BLaER1 treated with 17β-estradiol and CSF1 and Interleukin-3, amounts not matched to agents 10 nM and 100 nM (cell line): ENCODE measurements around the gene NUAK2.

Source experiments
- H3K27ac ChIP-seq, 11 experiments: shearing (Covaris generic); formaldehyde crosslinking; 2 replicates each; pipeline ENCODE4 v1.8.1; 2022
- H3K27me3 ChIP-seq, 11 experiments: shearing (Covaris generic); formaldehyde crosslinking; 2 replicates each; pipeline ENCODE4 v1.8.1; 2022
- H3K36me3 ChIP-seq, 11 experiments: shearing (Covaris generic); formaldehyde crosslinking; 2 replicates each; pipeline ENCODE4 v1.8.1; 2022
- H3K4me1 ChIP-seq, 10 experiments: shearing (Covaris generic); formaldehyde crosslinking; 2 replicates each; pipeline ENCODE4 v1.8.1; 2022
- H3K4me2 ChIP-seq, 11 experiments: shearing (Covaris generic); formaldehyde crosslinking; 2 replicates each; pipeline ENCODE4 v1.8.1; 2022
- H3K4me3 ChIP-seq, 10 experiments: shearing (Covaris generic); formaldehyde crosslinking; 2 replicates each; pipeline ENCODE4 v1.8.1; 2022
- H3K9ac ChIP-seq, 11 experiments: shearing (Covaris generic); formaldehyde crosslinking; 2 replicates each; pipeline ENCODE4 v1.8.1; 2022
- H3K9me3 ChIP-seq, 11 experiments: shearing (Covaris generic); formaldehyde crosslinking; replicated peaks in 1 of 11; 2 replicates each; pipeline ENCODE4 v1.8.1; 2022
- H4K20me1 ChIP-seq, 11 experiments: shearing (Covaris generic); formaldehyde crosslinking; 2 replicates each; pipeline ENCODE4 v1.8.1; 2022
- Cebpa-rat ChIP-seq, 11 experiments: shearing (Covaris generic); IDR thresholded peaks; 2 replicates each; pipeline ENCODE4 v1.8.1; 2022

NUAK2 gene

DNA sequence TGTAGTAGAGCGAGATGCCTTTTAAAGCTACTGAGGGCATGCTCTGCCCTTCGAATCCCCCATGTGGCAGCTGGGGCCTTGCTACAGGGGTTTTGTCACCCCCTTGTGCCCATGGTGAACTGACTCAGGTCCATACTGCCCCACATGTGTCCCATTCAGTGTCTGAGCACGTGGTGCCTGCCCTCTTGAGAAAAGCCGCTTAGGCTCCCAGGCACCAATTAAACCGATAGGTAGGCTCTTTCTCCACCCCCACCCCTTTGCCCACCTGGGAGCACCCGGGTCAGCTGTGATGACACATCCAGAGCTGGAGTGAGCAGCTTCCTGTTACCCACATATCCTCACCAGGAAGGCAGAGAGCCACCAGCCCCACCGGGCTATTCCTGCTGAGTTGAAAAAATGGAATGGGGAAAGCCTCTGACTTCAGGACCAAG is 63.3 kb downstream of the NUAK2 start:
- no peaks in the 10 kb centered on the region for H3K36me3 ChIP-seq
- peak overlapping the region in 10 of 11 experiments; percentile 25 to 63 (median 46); a peak in 13 of 22 replicates for H3K27ac ChIP-seq
- H3K9me3 ChIP-seq = no peaks in the 10 kb centered on the region
- H3K4me1 ChIP-seq = peaks cover 25 to 65% (median 60%) of the 10 kb centered on the region in 10 experiments
- no peak for TF ChIP-seq Cebpa-rat (IDR thresholded peaks at IDR 0.05)
- H3K4me3 ChIP-seq = no peak overlapping the region
- H3K9ac ChIP-seq = no peak overlapping the region; a peak in 1 of 22 replicates
- H3K27me3 ChIP-seq = peaks cover 0 to 20% (median 5%) of the 10 kb centered on the region in 11 experiments; a peak in 13 of 22 replicates
- H4K20me1 ChIP-seq = no peaks in the 10 kb centered on the region
- peak overlapping the region in 9 of 11 experiments; percentile 49 to 99 (median 75); a peak in 18 of 22 replicates for H3K4me2 ChIP-seq

DNA sequence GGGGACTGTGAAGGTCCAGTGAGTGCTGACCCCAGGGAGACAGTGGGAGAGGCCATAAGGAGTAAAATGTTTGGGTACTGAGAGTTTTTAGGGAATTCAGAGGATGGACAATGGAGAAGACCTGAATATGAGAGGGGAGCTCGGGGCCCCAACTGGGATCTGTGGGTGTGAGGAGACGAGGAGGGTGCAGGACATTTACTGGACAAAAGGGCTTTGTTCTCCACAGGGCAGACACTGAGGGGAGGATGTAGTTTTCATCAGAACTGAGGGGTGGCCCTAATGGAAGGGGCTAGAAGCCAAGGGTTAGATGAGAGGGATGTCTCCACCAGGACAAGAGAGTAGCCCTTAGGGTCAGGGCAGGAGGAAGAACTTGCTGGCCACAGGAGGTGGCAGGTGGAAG is 63.8 kb downstream of the NUAK2 start:
- H3K9me3 ChIP-seq = no peaks in the 10 kb centered on the region
- no peaks in the 10 kb centered on the region for H4K20me1 ChIP-seq
- peak overlapping the region in 3 of 11 experiments; percentile 36 to 63 (median 62); a peak in 6 of 22 replicates for H3K27ac ChIP-seq
- no peaks in the 10 kb centered on the region for H3K36me3 ChIP-seq
- H3K4me3 ChIP-seq = no peak overlapping the region
- no peak for TF ChIP-seq Cebpa-rat (IDR thresholded peaks at IDR 0.05)
- H3K4me1 ChIP-seq = peaks cover 20 to 59% (median 55%) of the 10 kb centered on the region in 10 experiments
- H3K9ac ChIP-seq = 0 out of 22 replicates have a peak overlapping the region, but pooled peaks of 1 of the 11 experiments have one; percentile 4
- peaks cover 0 to 14% (median 0%) of the 10 kb centered on the region in 11 experiments; a peak in 10 of 22 replicates for H3K27me3 ChIP-seq
- H3K4me2 ChIP-seq = peak overlapping the region in 6 of 11 experiments; percentile 68 to 99 (median 78); a peak in 11 of 22 replicates

DNA sequence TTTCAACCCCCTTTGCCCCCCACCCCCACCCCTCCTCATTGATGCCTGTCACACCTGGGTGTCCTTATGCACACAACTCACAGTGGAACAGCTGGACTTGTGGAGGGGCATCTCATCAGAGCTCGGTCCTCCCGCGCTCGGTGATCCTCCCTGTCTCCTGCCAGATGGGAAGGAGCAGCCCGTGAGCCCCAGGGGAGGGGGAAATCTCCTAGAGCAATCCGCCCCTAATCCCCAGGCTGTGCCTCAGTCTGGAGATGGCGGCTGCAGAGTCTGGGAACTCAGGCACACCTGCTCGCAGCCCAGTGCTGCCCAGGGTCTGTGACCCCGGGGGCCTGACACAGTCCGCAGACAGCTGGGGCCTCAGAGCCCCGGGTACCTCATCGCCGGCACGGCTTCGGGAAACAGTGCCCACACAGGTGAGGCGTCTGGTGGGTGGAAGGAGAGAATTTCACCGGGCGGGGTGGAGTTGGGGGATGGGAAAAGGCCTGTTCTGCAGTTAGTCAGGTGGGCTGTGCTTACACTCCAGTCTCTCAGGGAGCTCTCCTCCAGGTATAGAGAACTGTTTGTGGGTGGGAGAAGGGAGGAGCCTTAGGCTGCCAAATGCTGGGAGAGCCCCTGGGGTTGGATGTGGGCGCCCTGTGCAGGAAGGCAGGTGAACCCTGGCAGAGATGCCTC is 64.5 kb downstream of the NUAK2 start:
- Histone ChIP-seq H3K27ac (no peak overlapping the region), H3K4me1 (peaks cover 13 to 53% (median 48%) of the 10 kb centered on the region in 10 experiments), H3K27me3 (peaks cover 0 to 8% (median 0%) of the 10 kb centered on the region in 11 experiments; a peak in 10 of 22 replicates), H3K9me3 (no peaks in the 10 kb centered on the region), H3K4me3 (no peak overlapping the region), H3K36me3 (no peaks in the 10 kb centered on the region), H3K4me2 (no peak overlapping the region), H4K20me1 (no peaks in the 10 kb centered on the region), H3K9ac (no peak overlapping the region)
- no peak for TF ChIP-seq Cebpa-rat (IDR thresholded peaks at IDR 0.05)

DNA sequence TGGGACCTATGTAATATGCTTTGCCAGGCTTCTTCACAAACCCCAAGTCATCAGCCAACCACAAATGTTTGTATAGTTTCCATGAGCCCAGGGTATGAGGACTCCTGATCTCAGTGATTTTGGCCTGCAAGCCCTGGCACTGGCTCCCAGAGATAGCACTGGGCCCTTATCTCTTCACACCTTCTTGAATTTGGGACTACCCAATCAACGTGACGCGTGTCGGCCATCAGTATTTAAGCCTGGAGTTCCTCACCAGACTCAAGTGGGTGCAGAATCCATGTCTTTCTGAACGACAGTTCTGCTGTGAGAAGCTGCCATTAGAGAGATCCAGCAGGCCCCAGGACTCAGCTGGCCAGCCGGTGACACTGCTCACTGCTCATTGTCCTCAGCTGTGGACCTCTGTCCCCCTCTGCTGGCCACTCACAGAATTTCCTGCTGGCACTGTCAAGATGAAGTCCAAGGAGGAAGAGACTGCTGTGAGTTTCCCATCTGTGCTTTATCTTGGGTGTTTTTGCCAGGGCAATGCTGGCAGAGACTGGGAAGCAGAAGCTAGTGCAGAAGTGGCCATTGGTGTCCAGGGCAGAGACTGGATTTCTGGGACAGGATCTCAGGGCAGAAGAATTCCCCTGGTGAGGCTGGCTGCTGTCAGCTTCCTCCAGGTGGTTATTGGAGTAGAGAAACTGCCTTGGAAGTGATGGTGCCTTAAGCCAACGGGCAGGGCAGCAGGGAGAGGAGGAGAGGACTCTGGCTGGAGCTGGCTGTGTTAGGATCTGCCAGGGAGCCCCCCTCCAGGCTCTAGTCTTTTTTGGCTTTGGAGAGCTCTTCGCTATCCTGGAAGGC is 65.4 kb downstream of the NUAK2 start:
- no peak overlapping the region for H3K9ac ChIP-seq

More for the DNA sequence above, 65.4 kb downstream of the NUAK2 start:
- H3K36me3 ChIP-seq = no peaks in the 10 kb centered on the region
- peaks cover 4 to 44% (median 39%) of the 10 kb centered on the region in 10 experiments for H3K4me1 ChIP-seq
- H3K27ac ChIP-seq = no peak overlapping the region
- H3K4me2 ChIP-seq = peak overlapping the region in 3 of 11 experiments; percentile 30 to 43 (median 33); a peak in 2 of 22 replicates
- H3K9me3 ChIP-seq = no peaks in the 10 kb centered on the region
- H3K4me3 ChIP-seq = no peak overlapping the region
- H3K27me3 ChIP-seq = no peaks in the 10 kb centered on the region; a peak in 1 of 22 replicates
- H4K20me1 ChIP-seq = no peaks in the 10 kb centered on the region
- TF ChIP-seq Cebpa-rat (IDR thresholded peaks at IDR 0.05) = no peak
